HEK293 (cell line): ENCODE data around the gene NUCB1.

ENCODE experiments used
- GFI1B ChIP-seq: fragments of 450-650 bp; formaldehyde crosslinking; IDR thresholded peaks from 2 replicates; pipeline ENCODE4 v1.5.1; 2016; ENCODE audit warnings: missing biosample characterization, missing genetic modification characterization
- KLF16 ChIP-seq: fragments of 450-650 bp; formaldehyde crosslinking; IDR thresholded peaks from 2 replicates; pipeline ENCODE4 v1.5.1; 2017; ENCODE audit warnings: missing biosample characterization, missing genetic modification characterization
- KLF7 ChIP-seq: fragments of 450-650 bp; formaldehyde crosslinking; IDR thresholded peaks from 2 replicates; pipeline ENCODE4 v1.5.1; 2016; ENCODE audit warnings: missing biosample characterization, missing genetic modification characterization, borderline replicate concordance
- PRDM2 ChIP-seq: fragments of 450-650 bp; formaldehyde crosslinking; IDR thresholded peaks from 2 replicates; pipeline ENCODE4 v1.5.1; 2016; ENCODE audit warnings: missing biosample characterization, missing genetic modification characterization, borderline replicate concordance
- PRDM4 ChIP-seq: fragments of 450-650 bp; formaldehyde crosslinking; IDR thresholded peaks from 2 replicates; pipeline ENCODE4 v1.5.1; 2017; ENCODE audit warnings: missing biosample characterization, missing genetic modification characterization
- RBAK ChIP-seq: fragments of 450-650 bp; formaldehyde crosslinking; IDR thresholded peaks from 2 replicates; pipeline ENCODE4 v1.5.1; 2016; ENCODE audit warnings: missing biosample characterization, missing genetic modification characterization
- SCRT1 ChIP-seq: fragments of 450-650 bp; formaldehyde crosslinking; IDR thresholded peaks from 2 replicates; pipeline ENCODE4 v1.5.1; 2016; ENCODE audit warnings: missing biosample characterization, missing genetic modification characterization, borderline replicate concordance
- ZBTB6 ChIP-seq: fragments of 450-650 bp; formaldehyde crosslinking; IDR thresholded peaks from 2 replicates; pipeline ENCODE4 v1.5.1; 2017; ENCODE audit warnings: missing biosample characterization, missing genetic modification characterization
- ZBTB8A ChIP-seq: fragments of 450-650 bp; formaldehyde crosslinking; IDR thresholded peaks from 2 replicates; pipeline ENCODE4 v1.5.1; 2016; ENCODE audit warnings: missing biosample characterization, missing genetic modification characterization
- ZFP37 ChIP-seq: fragments of 450-650 bp; formaldehyde crosslinking; IDR thresholded peaks from 2 replicates; pipeline ENCODE4 v1.5.1; 2016; ENCODE audit warnings: missing biosample characterization, missing genetic modification characterization
- ZNF10 ChIP-seq: fragments of 450-650 bp; formaldehyde crosslinking; IDR thresholded peaks from 2 replicates; pipeline ENCODE4 v1.5.1; 2017; ENCODE audit warnings: missing biosample characterization, missing genetic modification characterization
- ZNF132 ChIP-seq: fragments of 450-650 bp; formaldehyde crosslinking; IDR thresholded peaks from 2 replicates; pipeline ENCODE4 v1.5.1; 2017; ENCODE audit warnings: missing biosample characterization, missing genetic modification characterization, borderline replicate concordance
- ZNF140 ChIP-seq: fragments of 450-650 bp; formaldehyde crosslinking; IDR thresholded peaks from 2 replicates; pipeline ENCODE4 v1.5.1; 2016; ENCODE audit warnings: missing biosample characterization, missing genetic modification characterization
- ZNF148 ChIP-seq: fragments of 450-650 bp; formaldehyde crosslinking; IDR thresholded peaks from 2 replicates; pipeline ENCODE4 v1.5.0; 2017; ENCODE audit warnings: missing biosample characterization, missing genetic modification characterization, borderline replicate concordance
- ZNF157 ChIP-seq: fragments of 450-650 bp; formaldehyde crosslinking; IDR thresholded peaks from 2 replicates; pipeline ENCODE4 v1.5.1; 2016; ENCODE audit warnings: missing biosample characterization, missing genetic modification characterization
- ZNF19 ChIP-seq: fragments of 450-650 bp; formaldehyde crosslinking; IDR thresholded peaks from 2 replicates; pipeline ENCODE4; 2016; ENCODE audit warnings: missing biosample characterization, missing genetic modification characterization, low read depth
- ZNF211 ChIP-seq: fragments of 450-650 bp; formaldehyde crosslinking; IDR thresholded peaks from 2 replicates; pipeline ENCODE4 v1.5.1; 2016; ENCODE audit warnings: low read depth, missing biosample characterization, missing genetic modification characterization
- ZNF221 ChIP-seq: fragments of 450-650 bp; formaldehyde crosslinking; IDR thresholded peaks from 2 replicates; pipeline ENCODE4 v1.5.1; 2017; ENCODE audit warnings: missing biosample characterization, missing genetic modification characterization, borderline replicate concordance
- ZNF354C ChIP-seq: fragments of 450-650 bp; formaldehyde crosslinking; IDR thresholded peaks from 2 replicates; pipeline ENCODE4 v1.5.1; 2016; ENCODE audit warnings: missing biosample characterization, missing genetic modification characterization, low read depth, borderline replicate concordance
- ZNF433 ChIP-seq: fragments of 450-650 bp; formaldehyde crosslinking; IDR thresholded peaks from 2 replicates; pipeline ENCODE4 v1.5.1; 2016; ENCODE audit warnings: missing biosample characterization, missing genetic modification characterization, low read depth
- ZNF549 ChIP-seq: fragments of 450-650 bp; IDR thresholded peaks from 2 replicates; pipeline ENCODE4 v1.5.1; 2018; ENCODE audit warnings: missing biosample characterization, missing genetic modification characterization, mild to moderate bottlenecking, inconsistent platforms, moderate library complexity
- ZNF629 ChIP-seq: fragments of 450-650 bp; formaldehyde crosslinking; IDR thresholded peaks from 2 replicates; pipeline ENCODE4 v1.5.1; 2017; ENCODE audit warnings: missing biosample characterization, missing genetic modification characterization
- ZNF645 ChIP-seq: fragments of 450-650 bp; formaldehyde crosslinking; IDR thresholded peaks from 2 replicates; pipeline ENCODE4; 2016; ENCODE audit warnings: missing biosample characterization, missing genetic modification characterization
- ZNF776 ChIP-seq: fragments of 450-650 bp; formaldehyde crosslinking; IDR thresholded peaks from 2 replicates; pipeline ENCODE4 v1.5.0; 2017; ENCODE audit warnings: missing biosample characterization, missing genetic modification characterization, borderline replicate concordance
- ZNF791 ChIP-seq: fragments of 450-650 bp; formaldehyde crosslinking; IDR thresholded peaks from 2 replicates; pipeline ENCODE4 v1.5.1; 2016; ENCODE audit warnings: missing biosample characterization, missing genetic modification characterization
- ZSCAN30 ChIP-seq: fragments of 450-650 bp; IDR thresholded peaks from 2 replicates; pipeline ENCODE4 v1.5.1; 2018; ENCODE audit warnings: missing biosample characterization, mild to moderate bottlenecking, missing genetic modification characterization, moderate library complexity

Gene NUCB1

GRCh38 chr19:48965806-48966540, 65.9 kb downstream of the NUCB1 start (continued):
- TF ChIP-seq ZBTB6 (tag by site-specific recombination) = 0 out of 2 replicates have a peak, but pooled peaks have one; percentile 8
- TF ChIP-seq ZNF221 (tag by site-specific recombination) = no peak
- no peak for TF ChIP-seq KLF7 (tag by site-specific recombination)
- TF ChIP-seq ZNF776 (tag by site-specific recombination) = no peak
- no peak for TF ChIP-seq ZNF10 (tag by site-specific recombination)
- TF ChIP-seq ZBTB8A = peak; percentile 69
- no peak for TF ChIP-seq ZNF549 (tag by site-specific recombination)
- no peak for TF ChIP-seq ZFP37 (tag by site-specific recombination)
- no peak for TF ChIP-seq ZNF211 (tag by site-specific recombination)
- TF ChIP-seq ZNF645 = no peak
- no peak for TF ChIP-seq ZNF19
- no peak for TF ChIP-seq RBAK (tag by site-specific recombination)
- TF ChIP-seq ZNF629 = no peak
- no peak for TF ChIP-seq ZNF140
- peak; percentile 7; the same call in 1 of the 2 replicates for TF ChIP-seq GFI1B (tag by site-specific recombination)
- no peak for TF ChIP-seq ZNF132 (tag by site-specific recombination)
- TF ChIP-seq ZNF791 = no peak
- no peak for TF ChIP-seq PRDM2 (tag by site-specific recombination)
- TF ChIP-seq PRDM4 (tag by site-specific recombination) = no peak
- no peak for TF ChIP-seq ZNF157 (tag by site-specific recombination)
- no peak for TF ChIP-seq ZNF354C (tag by site-specific recombination)
- no peak for TF ChIP-seq ZNF148
- TF ChIP-seq ZSCAN30 (tag by site-specific recombination) = no peak
- TF ChIP-seq KLF16 (tag by site-specific recombination) = no peak
- no peak for TF ChIP-seq ZNF433
- TF ChIP-seq SCRT1 (tag by site-specific recombination) = no peak
